Superior temporal gyrus (tissue), 1 donor: ENCODE data around the gene MXD4.

ENCODE experiments used
- DNase-seq: peaks from one replicate; pipeline ENCODE4 v3.0.0-alpha.2; 2016; ENCODE audit errors: extremely low spot score

The MXD4 gene

GRCh38 chr4:2262145-2262943, 435 bp upstream of the MXD4 start:
- DNase-seq, result peak; percentile 99

- no peak for DNase-seq
Measured at GRCh38 chr4:2261110-2261852, 628 bp downstream of the MXD4 start.

GRCh38 chr4:2260344-2261109, 1.4 kb downstream of the MXD4 start:
- DNase-seq, result no peak

GRCh38 chr4:2259541-2260343, 2.2 kb downstream of the MXD4 start:
- no peak for DNase-seq

- no peak for DNase-seq
Measured at GRCh38 chr4:2259036-2259540, 2.8 kb downstream of the MXD4 start.

GRCh38 chr4:2258091-2259035, 3.5 kb downstream of the MXD4 start:
- DNase-seq, result no peak

- DNase-seq, result no peak
Measured at GRCh38 chr4:2257361-2258081, 4.4 kb downstream of the MXD4 start.

GRCh38 chr4:2256781-2257191, 5.1 kb downstream of the MXD4 start:
- DNase-seq, result no peak

GRCh38 chr4:2256156-2256731, 5.7 kb downstream of the MXD4 start:
- DNase-seq, result no peak

- DNase-seq, result no peak
Measured at GRCh38 chr4:2255501-2256155, 6.3 kb downstream of the MXD4 start.

- no peak for DNase-seq
Measured at GRCh38 chr4:2254665-2255500, 7.0 kb downstream of the MXD4 start.

GRCh38 chr4:2253160-2254084, 8.5 kb downstream of the MXD4 start:
- DNase-seq, result no peak

GRCh38 chr4:2252530-2253091, 9.3 kb downstream of the MXD4 start:
- no peak for DNase-seq

GRCh38 chr4:2251795-2252529, 9.9 kb downstream of the MXD4 start:
- no peak for DNase-seq

- no peak for DNase-seq
Measured at GRCh38 chr4:2251073-2251794, 10.7 kb downstream of the MXD4 start.
